GM19193 (cell line): ENCODE measurements around the gene SLC35F6.

Experiments
- POLR2A ChIP-seq: IDR thresholded peaks from 4 replicates; pipeline ENCODE4 v1.6.1; 2011; ENCODE audit not compliant: insufficient read depth, insufficient read length; ENCODE audit errors: extremely low read depth

The SLC35F6 gene

GRCh38 chr2:26764078-26764887 lies at the start of gene SLC35F6:
TSS of gene SLC35F6 (plus strand) at chr2:26764284. CDS start at chr2:26764350, 66 bp downstream.
- TF ChIP-seq POLR2A, result peak; percentile 85

- no peak for TF ChIP-seq POLR2A
Measured at GRCh38 chr2:26715528-26716270, 48.4 kb upstream of the SLC35F6 start.

GRCh38 chr2:26716340-26716739 lies 47.7 kb upstream of the SLC35F6 start:
- TF ChIP-seq POLR2A, result no peak

GRCh38 chr2:26716769-26717168 lies 47.3 kb upstream of the SLC35F6 start:
- no peak for TF ChIP-seq POLR2A

- no peak for TF ChIP-seq POLR2A
Measured at GRCh38 chr2:26717362-26717761, 46.7 kb upstream of the SLC35F6 start.

GRCh38 chr2:26718949-26719686 lies 45.0 kb upstream of the SLC35F6 start:
- no peak for TF ChIP-seq POLR2A

- no peak for TF ChIP-seq POLR2A
Measured at GRCh38 chr2:26720322-26721114, 43.6 kb upstream of the SLC35F6 start.

- TF ChIP-seq POLR2A, result no peak
Measured at GRCh38 chr2:26721115-26722032, 42.7 kb upstream of the SLC35F6 start.

- no peak for TF ChIP-seq POLR2A
Measured at GRCh38 chr2:26722328-26722727, 41.8 kb upstream of the SLC35F6 start.

- TF ChIP-seq POLR2A, result no peak
Measured at GRCh38 chr2:26722911-26723310, 41.2 kb upstream of the SLC35F6 start.

- TF ChIP-seq POLR2A, result no peak
Measured at GRCh38 chr2:26723475-26723874, 40.6 kb upstream of the SLC35F6 start.

- no peak for TF ChIP-seq POLR2A
Measured at GRCh38 chr2:26723991-26724750, 39.9 kb upstream of the SLC35F6 start.

GRCh38 chr2:26724784-26725520 lies 39.1 kb upstream of the SLC35F6 start:
- no peak for TF ChIP-seq POLR2A

- TF ChIP-seq POLR2A, result no peak
Measured at GRCh38 chr2:26725521-26725820, 38.6 kb upstream of the SLC35F6 start.
